GM12865 (cell line): ENCODE measurements around the gene ARHGEF17.

Experiments used
- DNase-seq: peaks from one replicate; pipeline ENCODE4 v3.0.0; 2010; ENCODE audit warnings: low read depth
- H3K4me3 ChIP-seq: 2 replicates; pipeline ENCODE4 v1.5.1; 2011; ENCODE audit warnings: mild to moderate bottlenecking, low read depth, low read length, control low read depth
- CTCF ChIP-seq: IDR thresholded peaks from 2 replicates; pipeline ENCODE4 v1.5.1; 2011; ENCODE audit warnings: low read length, control low read depth, low read depth, inconsistent platforms; ENCODE audit not compliant: insufficient read depth; ENCODE audit errors: missing control alignments

ARHGEF17 gene

GRCh38 chr11:73381589-73381988, 73.5 kb downstream of the ARHGEF17 start:
- TF ChIP-seq CTCF = no peak
- no peak for DNase-seq
- H3K4me3 ChIP-seq = peak overlapping the region; percentile 29

DNA sequence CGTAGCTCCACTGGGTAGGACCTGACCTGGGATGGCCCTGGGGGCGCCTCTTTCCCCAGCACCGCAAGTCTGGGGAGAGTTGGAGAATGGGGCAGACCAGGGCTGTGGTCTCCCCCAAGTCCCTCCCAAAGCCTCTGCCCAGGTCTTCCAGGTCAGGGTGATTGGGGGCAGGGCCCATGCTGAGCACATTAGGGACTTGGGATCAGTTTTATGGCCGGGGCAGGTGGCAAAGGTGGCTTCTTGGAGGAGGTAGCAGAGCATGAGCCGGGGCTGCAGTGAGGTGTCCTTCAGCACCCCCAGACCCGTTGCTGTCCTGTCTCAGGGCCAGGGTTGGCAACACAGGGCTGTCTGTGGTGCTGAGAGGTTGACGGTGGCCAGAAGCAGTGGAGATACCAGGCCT, 74.1 kb downstream of the ARHGEF17 start:
- DNase-seq = no peak
- TF ChIP-seq CTCF = no peak
- peak overlapping the region; percentile 29 for H3K4me3 ChIP-seq

GRCh38 chr11:73382747-73383146, 74.7 kb downstream of the ARHGEF17 start:
- peak overlapping the region; percentile 29 for H3K4me3 ChIP-seq
- DNase-seq = no peak
- TF ChIP-seq CTCF = no peak

- no peak for TF ChIP-seq CTCF
- DNase-seq = peak; percentile 54
Measured at GRCh38 chr11:73383249-73384124, 75.4 kb downstream of the ARHGEF17 start.

DNA sequence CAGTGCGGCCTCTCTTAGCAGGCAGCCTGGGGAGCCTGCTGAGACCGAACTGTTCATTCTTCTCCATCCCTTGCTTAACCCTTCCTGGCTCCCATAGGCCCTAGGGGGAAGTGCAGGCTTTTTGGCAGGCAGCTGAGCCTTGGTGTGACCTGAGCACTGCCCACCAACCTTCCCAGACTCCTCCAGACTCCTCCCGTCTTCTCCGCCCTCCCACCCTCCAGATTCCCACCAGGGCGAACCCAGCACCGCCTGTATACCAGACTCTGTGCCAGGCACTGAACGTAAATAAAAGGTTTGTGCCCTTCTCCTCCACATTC, 76.0 kb downstream of the ARHGEF17 start:
- no peak for DNase-seq
- TF ChIP-seq CTCF = no peak
- H3K4me3 ChIP-seq = no peak overlapping the region

More at GRCh38 chr11:73383249-73384124, 75.4 kb downstream of the ARHGEF17 start:
- H3K4me3 ChIP-seq = peak overlapping the region; percentile 29; the same call in 1 of the 2 replicates

DNA sequence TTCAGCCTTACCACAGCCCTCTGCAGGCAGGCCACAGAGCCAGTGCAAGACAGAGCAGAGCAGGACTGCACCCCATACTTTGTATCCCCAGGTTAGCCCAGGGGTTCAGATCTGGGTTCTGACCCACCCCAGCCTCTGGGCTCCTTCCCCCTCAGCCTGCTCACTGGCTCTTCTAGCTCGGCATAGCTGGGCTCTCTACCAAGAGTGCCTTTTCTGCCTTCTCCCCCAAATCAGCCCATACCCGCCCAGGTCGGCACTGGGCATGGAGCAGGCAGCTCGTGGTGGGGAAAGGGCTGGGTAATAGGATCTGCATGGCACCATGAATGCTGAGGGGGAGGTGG, 76.4 kb downstream of the ARHGEF17 start:
- no peak for DNase-seq
- H3K4me3 ChIP-seq = peak overlapping the region; percentile 39
- no peak for TF ChIP-seq CTCF
